BE2C (cell line): ENCODE measurements around the gene BRD1.

Source experiments
- DNase-seq: peaks from one replicate; pipeline ENCODE4 v3.0.0-alpha.2; 2020
- H3K27me3 ChIP-seq: fragments of 250-450 bp; sonication (Bioruptor Pico); 2 replicates; pipeline ENCODE4 v1.5.1; 2020; ENCODE audit warnings: mild to moderate bottlenecking
- H3K36me3 ChIP-seq: fragments of 250-450 bp; sonication (Bioruptor Pico); 2 replicates; pipeline ENCODE4 v1.5.1; 2020; ENCODE audit warnings: mild to moderate bottlenecking
- H3K4me1 ChIP-seq: fragments of 250-450 bp; sonication (Bioruptor Pico); 2 replicates; pipeline ENCODE4 v1.5.1; 2020
- H3K4me3 ChIP-seq: 2 replicates; pipeline ENCODE4 v1.5.1; 2011; ENCODE audit warnings: low read depth, low read length
- H3K9me3 ChIP-seq: fragments of 250-450 bp; sonication (Bioruptor Pico); 2 replicates; pipeline ENCODE4 v1.5.1; 2020
- TF ChIP-seq, protein P1 (sequence below): IDR thresholded peaks from 2 replicates; pipeline ENCODE4 v1.5.1; 2012; ENCODE audit warnings: mild to moderate bottlenecking, low read depth, low read length

Gene BRD1

DNA sequence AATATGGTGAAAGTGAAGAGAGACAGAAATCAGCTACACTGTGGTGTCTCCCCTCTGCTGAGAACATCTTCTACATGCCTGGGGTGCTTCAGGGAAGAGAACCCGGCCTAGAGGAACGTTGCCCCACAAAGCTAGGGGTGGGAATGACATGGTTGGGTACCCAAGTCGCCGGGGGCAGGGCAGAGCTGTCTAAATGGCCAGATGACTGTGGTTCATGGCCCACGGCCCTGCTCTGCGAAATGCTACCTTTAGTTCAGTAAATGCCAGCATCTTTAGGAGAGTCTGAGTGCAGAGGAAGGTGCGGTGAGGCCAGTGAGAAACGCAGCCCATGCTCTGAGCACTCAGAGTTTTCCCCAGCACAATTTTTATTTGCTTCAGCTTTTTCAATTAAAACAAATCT is 12.8 kb downstream of the BRD1 start:
- TF ChIP-seq, protein P1, sequence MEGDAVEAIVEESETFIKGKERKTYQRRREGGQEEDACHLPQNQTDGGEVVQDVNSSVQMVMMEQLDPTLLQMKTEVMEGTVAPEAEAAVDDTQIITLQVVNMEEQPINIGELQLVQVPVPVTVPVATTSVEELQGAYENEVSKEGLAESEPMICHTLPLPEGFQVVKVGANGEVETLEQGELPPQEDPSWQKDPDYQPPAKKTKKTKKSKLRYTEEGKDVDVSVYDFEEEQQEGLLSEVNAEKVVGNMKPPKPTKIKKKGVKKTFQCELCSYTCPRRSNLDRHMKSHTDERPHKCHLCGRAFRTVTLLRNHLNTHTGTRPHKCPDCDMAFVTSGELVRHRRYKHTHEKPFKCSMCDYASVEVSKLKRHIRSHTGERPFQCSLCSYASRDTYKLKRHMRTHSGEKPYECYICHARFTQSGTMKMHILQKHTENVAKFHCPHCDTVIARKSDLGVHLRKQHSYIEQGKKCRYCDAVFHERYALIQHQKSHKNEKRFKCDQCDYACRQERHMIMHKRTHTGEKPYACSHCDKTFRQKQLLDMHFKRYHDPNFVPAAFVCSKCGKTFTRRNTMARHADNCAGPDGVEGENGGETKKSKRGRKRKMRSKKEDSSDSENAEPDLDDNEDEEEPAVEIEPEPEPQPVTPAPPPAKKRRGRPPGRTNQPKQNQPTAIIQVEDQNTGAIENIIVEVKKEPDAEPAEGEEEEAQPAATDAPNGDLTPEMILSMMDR: no peak
- Histone ChIP-seq H3K4me3 (no peak overlapping the region), H3K36me3 (peaks cover 72% of the 10 kb centered on the region), H3K9me3 (no peaks in the 10 kb centered on the region), H3K4me1 (no peaks in the 10 kb centered on the region), H3K27me3 (no peaks in the 10 kb centered on the region)
- DNase-seq: no peak

- H3K9me3 ChIP-seq: no peaks in the 10 kb centered on the region
- no peak overlapping the region for H3K4me3 ChIP-seq
- H3K4me1 ChIP-seq: no peaks in the 10 kb centered on the region
- TF ChIP-seq, protein P1: no peak
- no peak for DNase-seq
- peaks cover 66% of the 10 kb centered on the region for H3K36me3 ChIP-seq
- no peaks in the 10 kb centered on the region for H3K27me3 ChIP-seq
These were observed 13.4 kb downstream of the BRD1 start for GRCh38 chr22:49814164-49814686.

DNA sequence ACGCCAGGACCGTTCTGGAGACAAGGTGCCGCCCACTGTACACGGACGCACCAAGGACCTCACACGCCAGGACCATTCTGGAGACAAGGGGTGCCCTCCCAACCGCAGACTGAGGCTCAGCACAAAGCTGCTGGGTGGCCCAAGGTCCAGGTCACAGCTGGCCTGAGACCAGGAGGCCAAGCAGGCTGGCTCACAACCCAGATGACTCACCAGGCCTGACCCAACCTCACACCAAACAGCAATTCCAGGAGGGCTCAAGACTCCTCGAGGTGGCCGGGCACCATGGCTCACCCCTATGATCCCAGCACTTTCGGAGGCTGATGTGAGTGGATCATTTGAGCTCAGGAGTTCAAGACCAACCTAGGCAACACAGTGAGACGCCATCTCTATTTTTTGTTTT is 14.8 kb downstream of the BRD1 start:
- DNase-seq: no peak
- TF ChIP-seq, protein P1: no peak
- Histone ChIP-seq H3K36me3 (peaks cover 54% of the 10 kb centered on the region), H3K27me3 (no peaks in the 10 kb centered on the region), H3K4me3 (no peak overlapping the region), H3K9me3 (no peaks in the 10 kb centered on the region), H3K4me1 (no peaks in the 10 kb centered on the region)

- no peak for DNase-seq
- Histone ChIP-seq H3K27me3 (no peaks in the 10 kb centered on the region), H3K4me3 (no peak overlapping the region), H3K4me1 (no peaks in the 10 kb centered on the region), H3K9me3 (no peaks in the 10 kb centered on the region), H3K36me3 (peaks cover 43% of the 10 kb centered on the region)
- TF ChIP-seq, protein P1: no peak
These were observed 16.5 kb downstream of the BRD1 start for GRCh38 chr22:49811020-49811791.

DNA sequence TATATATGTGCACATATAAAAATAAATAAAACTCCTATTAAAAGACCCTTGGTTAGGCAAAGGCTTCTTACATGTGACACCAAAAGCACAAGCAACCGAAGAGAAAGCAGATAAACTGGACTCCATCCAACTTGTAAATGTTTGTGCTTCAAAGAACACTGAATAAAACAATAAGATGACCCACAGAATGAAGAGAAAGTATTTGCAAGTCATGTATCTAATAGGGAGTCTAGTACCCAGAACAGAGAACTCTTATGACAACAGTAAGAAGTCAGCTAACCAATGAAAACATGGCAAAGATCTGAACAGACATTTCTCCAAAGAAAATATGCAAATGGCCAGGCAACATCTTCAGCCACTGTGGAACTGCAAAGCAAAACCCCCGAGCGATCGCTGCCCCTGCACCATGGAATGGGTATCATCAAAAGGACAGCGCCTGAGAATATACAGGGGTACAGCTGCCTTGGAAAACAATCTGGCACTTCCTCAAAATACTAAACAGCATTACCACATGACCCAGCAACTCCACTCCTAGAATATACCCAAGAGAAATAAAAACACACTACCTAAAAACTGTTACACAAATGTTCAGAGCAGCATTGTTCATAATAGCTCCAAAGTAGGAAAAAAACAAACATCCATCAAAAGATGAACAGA is 17.2 kb downstream of the BRD1 start:
- Histone ChIP-seq H3K9me3 (no peaks in the 10 kb centered on the region), H3K27me3 (no peaks in the 10 kb centered on the region), H3K36me3 (peaks cover 40% of the 10 kb centered on the region), H3K4me1 (no peaks in the 10 kb centered on the region), H3K4me3 (no peak overlapping the region)
- DNase-seq: no peak
- TF ChIP-seq, protein P1: no peak
